ENCODE data around the gene RXYLT1. TPM values are rescaled to one million over a fixed set of nuclear protein-coding genes. Genes with fewer than 3 reads are reported as not detected.

The RXYLT1 gene
- polyA plus RNA-seq, 1 donor (not counting 4 experiments of a cell fraction or from before 2014, with no cell fraction given) = 17.0 TPM

DNA sequence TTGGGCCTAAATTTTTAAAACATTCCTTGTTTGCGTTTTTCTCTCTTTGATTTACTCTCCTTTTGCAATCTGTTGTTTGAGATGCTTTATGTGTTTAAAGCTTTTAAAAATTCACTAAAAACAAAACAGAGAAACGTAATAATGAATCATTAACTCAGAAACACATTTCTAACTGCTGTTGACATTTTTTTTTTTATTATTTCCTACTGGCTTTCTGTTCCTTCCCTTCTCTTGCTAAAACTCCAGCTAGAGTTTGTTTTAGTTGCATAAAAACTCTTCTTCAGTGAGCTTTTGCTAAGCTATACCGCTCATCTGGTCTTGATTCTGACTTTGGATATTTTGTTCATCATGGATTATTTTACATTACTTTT, 35.8 kb downstream of the RXYLT1 start:
- Histone ChIP-seq H3K9ac (ENCODE audit: control insufficient read depth, extremely low read depth, insufficient read depth, low read length) (no peak overlapping the region), H3K9me1 (ENCODE audit: control insufficient read depth, extremely low read depth, insufficient read depth, low read length) (no peaks in the 10 kb centered on the region), H3K79me2 (ENCODE audit: control insufficient read depth, insufficient read depth, low read length) (no peaks in the 10 kb centered on the region), H4K20me1 (ENCODE audit: control insufficient read depth, extremely low read depth, insufficient read depth, low read length) (no peaks in the 10 kb centered on the region), H3K27ac (ENCODE audit: control insufficient read depth, insufficient read depth, low read length) (no peak overlapping the region), H2AFZ (ENCODE audit: control insufficient read depth, low read length) (no peak overlapping the region), H3K36me3 (ENCODE audit: control insufficient read depth in 2 of 2, extremely low read depth in 1 of 2, insufficient read depth in 2 of 2, low read length in 2 of 2) (no peaks in the 10 kb centered on the region), H3K9me3 (ENCODE audit: control insufficient read depth, low read depth, low read length) (no peaks in the 10 kb centered on the region), H3K4me2 (ENCODE audit: control insufficient read depth, extremely low read depth, insufficient read depth, low read depth, low read length) (no peak overlapping the region), H3K4me3 (ENCODE audit: control insufficient read depth in 2 of 3, extremely low read depth in 1 of 3, insufficient read depth in 2 of 3, low read depth in 1 of 3, low read length in 3 of 3) (no peak overlapping the region), H3K27me3 (ENCODE audit: control insufficient read depth, extremely low read depth, insufficient read depth, low read length) (no peaks in the 10 kb centered on the region), H3K4me1 (ENCODE audit: control insufficient read depth, extremely low read depth, insufficient read depth, low read length) (no peaks in the 10 kb centered on the region)
- no peak for FAIRE-seq
- dilution Hi-C loops (cut with MboI; ENCODE audit: extremely low pct_ligation_motif_present, low sequenced_read_pairs) = no loop called here
- no peak for DNase-seq (ENCODE audit: low read depth, low spot score)
- TF ChIP-seq EZH2 (IDR thresholded peaks at IDR 0.05; ENCODE audit: low read length) = no peak
- TF ChIP-seq, protein P1, sequence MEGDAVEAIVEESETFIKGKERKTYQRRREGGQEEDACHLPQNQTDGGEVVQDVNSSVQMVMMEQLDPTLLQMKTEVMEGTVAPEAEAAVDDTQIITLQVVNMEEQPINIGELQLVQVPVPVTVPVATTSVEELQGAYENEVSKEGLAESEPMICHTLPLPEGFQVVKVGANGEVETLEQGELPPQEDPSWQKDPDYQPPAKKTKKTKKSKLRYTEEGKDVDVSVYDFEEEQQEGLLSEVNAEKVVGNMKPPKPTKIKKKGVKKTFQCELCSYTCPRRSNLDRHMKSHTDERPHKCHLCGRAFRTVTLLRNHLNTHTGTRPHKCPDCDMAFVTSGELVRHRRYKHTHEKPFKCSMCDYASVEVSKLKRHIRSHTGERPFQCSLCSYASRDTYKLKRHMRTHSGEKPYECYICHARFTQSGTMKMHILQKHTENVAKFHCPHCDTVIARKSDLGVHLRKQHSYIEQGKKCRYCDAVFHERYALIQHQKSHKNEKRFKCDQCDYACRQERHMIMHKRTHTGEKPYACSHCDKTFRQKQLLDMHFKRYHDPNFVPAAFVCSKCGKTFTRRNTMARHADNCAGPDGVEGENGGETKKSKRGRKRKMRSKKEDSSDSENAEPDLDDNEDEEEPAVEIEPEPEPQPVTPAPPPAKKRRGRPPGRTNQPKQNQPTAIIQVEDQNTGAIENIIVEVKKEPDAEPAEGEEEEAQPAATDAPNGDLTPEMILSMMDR (optimal IDR thresholded peaks at IDR 0.05 in 1 of 3, IDR thresholded peaks at IDR 0.05 in 1 of 3, conservative IDR thresholded peaks at IDR 0.05 in 1 of 3; ENCODE audit: extremely low read depth in 1 of 3, insufficient read depth in 2 of 3, low read length in 3 of 3) = no peak

GRCh38 chr12:63816031-63816430, 36.3 kb downstream of the RXYLT1 start:
- DNase-seq (ENCODE audit: low read depth, low spot score) (no peak), FAIRE-seq (no peak)
- H3K36me3 ChIP-seq (ENCODE audit: control insufficient read depth in 2 of 2, extremely low read depth in 1 of 2, insufficient read depth in 2 of 2, low read length in 2 of 2) = no peaks in the 10 kb centered on the region
- no peaks in the 10 kb centered on the region for H3K27me3 ChIP-seq (ENCODE audit: control insufficient read depth, extremely low read depth, insufficient read depth, low read length)
- no peaks in the 10 kb centered on the region for H3K4me1 ChIP-seq (ENCODE audit: control insufficient read depth, extremely low read depth, insufficient read depth, low read length)
- no peaks in the 10 kb centered on the region for H3K9me1 ChIP-seq (ENCODE audit: control insufficient read depth, extremely low read depth, insufficient read depth, low read length)
- H3K79me2 ChIP-seq (ENCODE audit: control insufficient read depth, insufficient read depth, low read length) = no peaks in the 10 kb centered on the region
- H2AFZ ChIP-seq (ENCODE audit: control insufficient read depth, low read length) = no peak overlapping the region
- TF ChIP-seq EZH2 (IDR thresholded peaks at IDR 0.05; ENCODE audit: low read length) = no peak
- TF ChIP-seq, protein P1 (optimal IDR thresholded peaks at IDR 0.05 in 1 of 3, IDR thresholded peaks at IDR 0.05 in 1 of 3, conservative IDR thresholded peaks at IDR 0.05 in 1 of 3; ENCODE audit: extremely low read depth in 1 of 3, insufficient read depth in 2 of 3, low read length in 3 of 3) = no peak
- H3K9me3 ChIP-seq (ENCODE audit: control insufficient read depth, low read depth, low read length) = no peaks in the 10 kb centered on the region
- H3K4me2 ChIP-seq (ENCODE audit: control insufficient read depth, extremely low read depth, insufficient read depth, low read depth, low read length) = no peak overlapping the region
- no peak overlapping the region for H3K27ac ChIP-seq (ENCODE audit: control insufficient read depth, insufficient read depth, low read length)
- no peak overlapping the region for H3K9ac ChIP-seq (ENCODE audit: control insufficient read depth, extremely low read depth, insufficient read depth, low read length)
- dilution Hi-C loops (cut with MboI; ENCODE audit: extremely low pct_ligation_motif_present, low sequenced_read_pairs) = no loop called here
- H4K20me1 ChIP-seq (ENCODE audit: control insufficient read depth, extremely low read depth, insufficient read depth, low read length) = no peaks in the 10 kb centered on the region
- H3K4me3 ChIP-seq (ENCODE audit: control insufficient read depth in 2 of 3, extremely low read depth in 1 of 3, insufficient read depth in 2 of 3, low read depth in 1 of 3, low read length in 3 of 3) = no peak overlapping the region

Measured in keratinocyte (primary cell).